H1 (cell line): Measurements from ENCODE around the gene MTERF1. TPM values are rescaled to one million over a fixed set of nuclear protein-coding genes. Genes with fewer than 3 reads are reported as not detected.

Source experiments
- CTCF ChIA-PET: fragments of 300-600 bp; sonication (Branson Sonifier 250); formaldehyde crosslinking; loops from one replicate; lab custom pipeline; 2021; ENCODE audit not compliant: partially characterized antibody; lab: Charles Lee
- POLR2A ChIA-PET: fragments of 300-600 bp; sonication (Branson Sonifier 250); formaldehyde crosslinking; loops from one replicate; lab custom pipeline; 2021; ENCODE audit warnings: inconsistent platforms; ENCODE audit not compliant: partially characterized antibody; lab: Charles Lee
- DNase-seq, 2 experiments: peaks; one replicate each; pipeline versions ENCODE4 v3.0.0 to v3.0.0-alpha.2; 2010 to 2022; ENCODE audit warnings: low spot score in 2 of 2, low read depth in 1 of 2, mixed read lengths in 1 of 2
- FAIRE-seq: peaks from 2 replicates; lab custom pipeline; 2011; peaks lifted over from hg19 to GRCh38; lab: Jason Lieb, UNC
- H2AFZ ChIP-seq: 2 replicates; pipeline ENCODE4 v1.8.1; 2012; ENCODE audit warnings: low read length, inconsistent platforms
- H2AK5ac ChIP-seq: 2 replicates; pipeline ENCODE4 v1.6.1; 2013; ENCODE audit warnings: low read depth, low read length
- H2BK120ac ChIP-seq: replicated peaks from 2 replicates; pipeline ENCODE3; 2013; ENCODE audit warnings: low read depth, low read length, inconsistent platforms
- H2BK12ac ChIP-seq: 2 replicates; pipeline ENCODE4 v1.6.1; 2013; ENCODE audit warnings: low read depth, low read length
- H2BK15ac ChIP-seq: 2 replicates; pipeline ENCODE4 v1.6.1; 2013; ENCODE audit warnings: low read length
- H2BK20ac ChIP-seq: 2 replicates; pipeline ENCODE4 v1.6.1; 2013; ENCODE audit warnings: low read length
- H2BK5ac ChIP-seq: 2 replicates; pipeline ENCODE4 v1.6.1; 2013; ENCODE audit warnings: low read depth, low read length
- H3K14ac ChIP-seq: 2 replicates; pipeline ENCODE4 v1.6.1; 2013; ENCODE audit warnings: inconsistent platforms; ENCODE audit not compliant: insufficient read length
- H3K18ac ChIP-seq: 2 replicates; pipeline ENCODE4 v1.6.1; 2013; ENCODE audit warnings: low read length; ENCODE audit errors: extremely low read depth
- H3K23ac ChIP-seq: 2 replicates; pipeline ENCODE4 v1.6.1; 2013; ENCODE audit warnings: inconsistent platforms; ENCODE audit not compliant: insufficient read length
- H3K23me2 ChIP-seq: 2 replicates; pipeline ENCODE4 v1.6.1; 2013; ENCODE audit warnings: low read depth, low read length
- H3K27ac ChIP-seq: 2 replicates; pipeline ENCODE4 v1.6.1; 2011; ENCODE audit warnings: low read depth, low read length, inconsistent platforms
- H3K27me3 ChIP-seq, 4 experiments: replicated peaks in 1 of 4; 1 replicate in 1 of 4; 2 replicates in 3 of 4; pipeline versions ENCODE4 v1.6.1 to v1.8.1; 2011 to 2013; ENCODE audit warnings: low read length in 3 of 4, mild to moderate bottlenecking in 3 of 4, inconsistent platforms in 2 of 4, mixed read lengths in 2 of 4, moderate library complexity in 1 of 4; ENCODE audit not compliant: control insufficient read depth in 3 of 4, insufficient read depth in 3 of 4; ENCODE audit errors: extremely low read depth in 1 of 4
- H3K36me3 ChIP-seq, 4 experiments: 2 replicates each; pipeline versions ENCODE4 v1.6.1 to v1.8.1; 2011 to 2013; ENCODE audit warnings: mild to moderate bottlenecking in 4 of 4, low read length in 3 of 4, moderate library complexity in 2 of 4, control low read depth in 1 of 4, inconsistent platforms in 1 of 4; ENCODE audit not compliant: insufficient read depth in 4 of 4, control insufficient read depth in 2 of 4
- H3K4ac ChIP-seq: replicated peaks from 2 replicates; pipeline ENCODE3; 2013; ENCODE audit warnings: low read length, low read depth, mixed read lengths, inconsistent platforms; ENCODE audit not compliant: insufficient read length
- H3K4me1 ChIP-seq, 4 experiments: replicated peaks in 1 of 4; 1 replicate in 1 of 4; 2 replicates in 3 of 4; pipeline versions ENCODE4 v1.6.1 to v1.8.1; 2011 to 2013; ENCODE audit warnings: low read length in 3 of 4, inconsistent platforms in 2 of 4, mixed read lengths in 1 of 4; ENCODE audit not compliant: insufficient read depth in 4 of 4, control insufficient read depth in 3 of 4
- H3K4me2 ChIP-seq, 2 experiments: 2 replicates each; pipeline versions ENCODE4 v1.6.1 to v1.8.1; 2011 to 2013; ENCODE audit warnings: low read depth in 2 of 2, low read length in 2 of 2, control low read depth in 1 of 2, inconsistent platforms in 1 of 2, mild to moderate bottlenecking in 1 of 2; ENCODE audit not compliant: insufficient read depth in 1 of 2
- H3K4me3 ChIP-seq, 4 experiments: fragments of 200-600, 300-600 bp in 1 of 4; sonication (generic), shearing (Covaris generic), sonication (Bioruptor Twin) in 1 of 4; 2 replicates each; pipeline versions ENCODE4 v1.5.1 to v1.8.1; 2011 to 2016; ENCODE audit warnings: low read length in 4 of 4, low read depth in 3 of 4, control low read depth in 2 of 4, inconsistent platforms in 2 of 4, mild to moderate bottlenecking in 2 of 4, mixed read lengths in 1 of 4, moderate library complexity in 1 of 4; ENCODE audit not compliant: insufficient read depth in 2 of 4; ENCODE audit errors: extremely low read depth in 1 of 4
- H3K56ac ChIP-seq: replicated peaks from 2 replicates; pipeline ENCODE3; 2013; ENCODE audit warnings: low read depth, mild to moderate bottlenecking, mixed read lengths, low read length, inconsistent platforms; ENCODE audit not compliant: insufficient read length
- H3K79me1 ChIP-seq: 2 replicates; pipeline ENCODE4 v1.6.1; 2013; ENCODE audit warnings: low read depth, low read length, control low read depth
- H3K79me2 ChIP-seq, 2 experiments: 2 replicates each; pipeline versions ENCODE4 v1.6.1 to v1.8.1; 2012 to 2013; ENCODE audit warnings: low read length in 2 of 2, mild to moderate bottlenecking in 2 of 2, inconsistent platforms in 1 of 2; ENCODE audit not compliant: insufficient read depth in 2 of 2, control insufficient read depth in 1 of 2
- H3K9ac ChIP-seq, 4 experiments: replicated peaks in 1 of 4; 1 replicate in 1 of 4; 2 replicates in 3 of 4; pipeline versions ENCODE4 v1.6.1 to v1.8.1; 2011 to 2013; ENCODE audit warnings: low read depth in 3 of 4, low read length in 3 of 4, control low read depth in 2 of 4, mild to moderate bottlenecking in 2 of 4, moderate library complexity in 2 of 4, inconsistent platforms in 1 of 4; ENCODE audit errors: extremely low read depth in 1 of 4
- H3K9me3 ChIP-seq, 2 experiments: 2 replicates each; pipeline versions ENCODE4 v1.6.1 to v1.8.1; 2012 to 2013; ENCODE audit warnings: mild to moderate bottlenecking in 2 of 2, moderate library complexity in 2 of 2, control low read depth in 1 of 2, inconsistent platforms in 1 of 2, low read depth in 1 of 2, low read length in 1 of 2, mixed read lengths in 1 of 2; ENCODE audit not compliant: insufficient read depth in 2 of 2
- H4K20me1 ChIP-seq, 2 experiments: replicated peaks in 1 of 2; 2 replicates each; pipeline versions ENCODE3 to v1.8.1; 2011 to 2013; ENCODE audit warnings: inconsistent platforms in 2 of 2, low read length in 2 of 2, mild to moderate bottlenecking in 1 of 2; ENCODE audit not compliant: insufficient read depth in 2 of 2, control insufficient read depth in 1 of 2
- H4K5ac ChIP-seq: 2 replicates; pipeline ENCODE4 v1.6.1; 2013; ENCODE audit warnings: low read length, low read depth, mixed read lengths, inconsistent platforms; ENCODE audit not compliant: insufficient read length
- H4K8ac ChIP-seq: 2 replicates; pipeline ENCODE4 v1.8.0; 2013; ENCODE audit warnings: mild to moderate bottlenecking, moderate library complexity, low read length, inconsistent platforms; ENCODE audit not compliant: insufficient read depth; ENCODE audit errors: extremely low read depth
- H4K91ac ChIP-seq: replicated peaks from 2 replicates; pipeline ENCODE3; 2013; ENCODE audit warnings: low read length, mixed read lengths, inconsistent platforms; ENCODE audit not compliant: insufficient read length
- CHD2 ChIP-seq: IDR thresholded peaks from 2 replicates; pipeline ENCODE4 v1.6.1; 2012; ENCODE audit warnings: low read length, improper control_type of control experiment
- HDAC2 ChIP-seq, 2 experiments: fragments of 300-600 bp in 1 of 2; sonication (generic) in 1 of 2; IDR thresholded peaks; 2 replicates each; pipeline ENCODE4 v1.6.1; 2011 to 2012; ENCODE audit warnings: low read depth in 2 of 2, low read length in 2 of 2, mild to moderate bottlenecking in 2 of 2, moderate library complexity in 2 of 2, borderline replicate concordance in 1 of 2, inconsistent platforms in 1 of 2
- JUND ChIP-seq: IDR thresholded peaks from 2 replicates; pipeline ENCODE4 v1.6.1; 2011; ENCODE audit warnings: mild to moderate bottlenecking, improper control_type of control experiment, low read length
- KDM1A ChIP-seq: fragments of 200-600, 300-600 bp; sonication (generic); IDR thresholded peaks from 2 replicates; pipeline ENCODE4 v1.7.1; 2016; ENCODE audit warnings: mild to moderate bottlenecking, low read length, borderline replicate concordance
- MAFK ChIP-seq: IDR thresholded peaks from 2 replicates; pipeline ENCODE4 v1.6.1; 2012; ENCODE audit warnings: low read depth, mild to moderate bottlenecking, improper control_type of control experiment, low read length
- NANOG ChIP-seq: IDR thresholded peaks from 2 replicates; pipeline ENCODE4 v1.6.1; 2011; ENCODE audit warnings: low read length, low read depth, mild to moderate bottlenecking, inconsistent platforms; ENCODE audit not compliant: insufficient read depth, poor library complexity, severe bottlenecking
- POLR2AphosphoS5 ChIP-seq: IDR thresholded peaks from 2 replicates; pipeline ENCODE4 v1.6.1; 2011; ENCODE audit warnings: low read depth, low read length
- RNF2 ChIP-seq: fragments of 200-900, 300-1000 bp; sonication (generic); IDR thresholded peaks from 2 replicates; pipeline ENCODE4 v1.7.1; 2016; ENCODE audit warnings: borderline replicate concordance, low read depth, mild to moderate bottlenecking, antibody characterized with exemption, low read length; ENCODE audit not compliant: poor library complexity, severe bottlenecking; ENCODE audit errors: missing control alignments
- SIRT6 ChIP-seq: IDR thresholded peaks from one replicate; pipeline ENCODE4 v1.7.1; 2012; ENCODE audit warnings: low read length, inconsistent platforms
- SRF ChIP-seq: IDR thresholded peaks from 2 replicates; pipeline ENCODE4 v1.6.1; 2011; ENCODE audit warnings: mild to moderate bottlenecking, low read depth, low read length, moderate library complexity
- ZNF274 ChIP-seq: IDR thresholded peaks from 2 replicates; pipeline ENCODE4 v1.7.0; 2012; ENCODE audit warnings: low read length, borderline replicate concordance; ENCODE audit errors: extremely low read depth
- WGBS, 2 experiments: shearing (Covaris generic) in 1 of 2; methylation state at CpG; one replicate each; pipeline versions ENCODE4 v1.1.6 to v1.1.7; 2013 to 2015; ENCODE audit warnings: low lambda C conversion rate in 2 of 2, mixed read lengths in 2 of 2, inconsistent platforms in 1 of 2, low coverage in 1 of 2, missing lambda C conversion rate in 1 of 2; ENCODE audit not compliant: insufficient replicate concordance in 2 of 2, insufficient coverage in 1 of 2, insufficient read length in 1 of 2; ENCODE audit errors: extremely low coverage in 1 of 2, missing lambda C conversion rate in 1 of 2; 5-methylcytosine and 5-hydroxymethylcytosine counted together
- polyA plus RNA-seq, 7 experiments: library from polyadenylated mRNA; depleted of rRNA in 3 of 7; stranded (reverse) in 5 of 7; unstranded in 2 of 7; fragments of >200 nt in 5 of 7; fragments of 200-250 nt in 2 of 7; gene quantifications; 1 replicate in 5 of 7; 2 replicates in 1 of 7; 4 replicates in 1 of 7; pipeline versions ENCODE4 v1.2.1 to v1.2.3, GENCODE V29; 2011 to 2013; ENCODE audit warnings: missing spikeins in 2 of 7, mixed read lengths in 2 of 7
- total RNA-seq: library from RNA; stranded (reverse); fragmentation: NEBNext Ultra II Directional; extraction: Animal tissue kit (Norgen Biotek cat#: 25700); gene quantifications from 2 replicates; pipeline ENCODE4 v1.2.1, GENCODE V29; 2021

The MTERF1 gene
- total and polyA plus RNA-seq, 2 of the 8 experiments (the other 6 are each of a cell fraction or from before 2014, with no cell fraction given): 4.5 to 12.6 TPM

- Histone ChIP-seq H4K91ac (no peak overlapping the region), H2AK5ac (no peak overlapping the region), H2AFZ (no peak overlapping the region), H3K4me3 (no peak overlapping the region), H3K4ac (no peak overlapping the region), H3K18ac (no peak overlapping the region), H3K4me1 (no peaks in the 10 kb centered on the region), H3K9me3 (no peaks in the 10 kb centered on the region), H3K23ac (no peak overlapping the region), H3K27ac (no peak overlapping the region), H2BK12ac (no peak overlapping the region), H3K23me2 (no peaks in the 10 kb centered on the region; the same call in 1 of the 2 replicates), H3K79me2 (no peaks in the 10 kb centered on the region), H3K36me3 (no peaks in the 10 kb centered on the region), H2BK5ac (no peak overlapping the region), H4K20me1 (no peaks in the 10 kb centered on the region), H3K27me3 (no peaks in the 10 kb centered on the region), H3K9ac (no peak overlapping the region), H3K14ac (no peak overlapping the region), H3K56ac (no peak overlapping the region), H4K5ac (no peak overlapping the region), H4K8ac (no peak overlapping the region), H2BK15ac (no peak overlapping the region), H2BK20ac (no peak overlapping the region), H3K79me1 (no peaks in the 10 kb centered on the region), H3K4me2 (no peak overlapping the region), H2BK120ac (no peak overlapping the region)
- DNase-seq (no peak), FAIRE-seq (no peak)
- POLR2A ChIA-PET: no interaction called here
- 91% methylated on average over 7 of the region's 7 CpGs; no CpG with 5 or more reads in 1 of the 2 experiments for WGBS, 2 experiments
- CTCF ChIA-PET: interaction anchor here (0.6 to 1.3 kb wide), 5 partner anchors 9 to 54 kb away, joined by 3 to 5 read pairs (median 3); no protein-coding TSS in a partner anchor
- no peak for TF ChIP-seq SRF
- TF ChIP-seq POLR2AphosphoS5: no peak
- no peak for TF ChIP-seq RNF2
- no peak for TF ChIP-seq JUND
- TF ChIP-seq NANOG: no peak
- no peak for TF ChIP-seq CHD2
- TF ChIP-seq HDAC2 (IDR thresholded peaks at IDR 0.05; ENCODE audit: borderline replicate concordance in 1 of 2, low read depth in 2 of 2, low read length in 2 of 2): no peak
- TF ChIP-seq KDM1A: no peak
- TF ChIP-seq SIRT6: no peak
- no peak for TF ChIP-seq ZNF274
- no peak for TF ChIP-seq MAFK
Observed at GRCh38 chr7:91832493-91833045, 47.9 kb downstream of the MTERF1 start.
